Ascending aorta (tissue), 2 donors: Measurements from ENCODE around the gene GSTA4. TPM values are rescaled to one million over a fixed set of nuclear protein-coding genes. Genes with fewer than 3 reads are reported as not detected.

Source experiments
- DNase-seq, 2 donors: peaks; one replicate each; pipeline ENCODE4 v3.0.0-alpha.2; 2019; ENCODE audit warnings: low spot score in 2 of 2
- H3K27ac ChIP-seq, 2 donors: fragments of 200-600 bp; sonication (generic); one replicate each; pipeline ENCODE4 v1.5.1; 2016 to 2017; ENCODE audit warnings: mild to moderate bottlenecking in 1 of 2
- H3K27me3 ChIP-seq: fragments of 200-600 bp; sonication (generic); one replicate; pipeline ENCODE4 v1.5.1; 2017
- H3K36me3 ChIP-seq, 2 donors: fragments of 200-600 bp; sonication (generic); one replicate each; pipeline ENCODE4 v1.5.1; 2016
- H3K4me1 ChIP-seq, 2 donors: fragments of 200-600 bp; sonication (generic); one replicate each; pipeline ENCODE4 v1.5.1; 2016 to 2017; ENCODE audit warnings: mild to moderate bottlenecking in 1 of 2
- H3K4me3 ChIP-seq, 2 donors: fragments of 200-600 bp; sonication (generic); one replicate each; pipeline ENCODE4 v1.5.1; 2016 to 2017; ENCODE audit warnings: mild to moderate bottlenecking in 1 of 2
- H3K9me3 ChIP-seq, 2 donors: fragments of 200-600 bp; sonication (generic); one replicate each; pipeline ENCODE4 v1.5.1; 2016
- intact Hi-C: fragments of 100-400 bp; cut with DNase I; formaldehyde crosslinking; loops from one replicate; pipeline ENCODE4 v1.15.1; 2023
- total RNA-seq: library from RNA; depleted of rRNA; stranded (reverse); fragments of >200 nt; gene quantifications from one replicate; pipeline ENCODE4 v1.1.0, GENCODE V29; 2016
- TF ChIP-seq, protein P1 (sequence below), 3 experiments: fragments of 200-600 bp in 2 of 3; fragments of 450-650 bp in 1 of 3; sonication (generic) in 2 of 3; IDR thresholded peaks; one replicate each; pipeline ENCODE4 v1.5.1; 2016 to 2019; ENCODE audit warnings: antibody characterized with exemption in 3 of 3, mild to moderate bottlenecking in 1 of 3, moderate library complexity in 1 of 3

The GSTA4 gene
- total RNA-seq, 1 donor from 2014 or later = 1.7 TPM

DNA sequence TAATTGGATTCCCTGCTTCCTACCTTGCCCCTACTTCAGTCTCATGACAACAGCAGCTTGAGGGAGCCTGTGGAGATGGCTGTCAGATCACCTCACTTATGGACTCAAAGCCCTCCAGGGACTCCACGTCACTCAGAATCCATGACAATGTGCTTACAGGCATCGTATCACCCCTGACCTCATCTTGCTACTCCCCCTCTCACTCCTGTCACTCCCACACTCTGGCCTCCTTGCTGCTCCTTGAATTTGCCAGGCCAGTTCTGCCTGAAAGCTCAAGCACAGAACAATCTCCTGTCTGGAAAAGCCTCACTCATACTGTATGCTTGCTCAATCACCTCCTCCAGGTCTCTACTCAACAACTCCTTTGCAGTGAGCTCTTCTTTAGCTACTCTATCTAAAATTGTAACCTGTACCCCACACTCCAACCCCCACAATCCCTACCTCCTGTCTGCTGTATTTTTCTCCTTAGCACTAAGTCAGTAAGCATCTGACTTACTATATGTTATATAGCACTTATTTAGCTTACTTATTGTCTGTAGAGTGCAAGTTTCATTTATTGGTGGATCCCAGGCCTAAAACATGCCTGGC, 10.7 kb upstream of the GSTA4 start:
- intact Hi-C loops = no loop called here
- no peak overlapping the region for H3K4me3 ChIP-seq
- H3K4me1 ChIP-seq = no peaks in the 10 kb centered on the region
- H3K27me3 ChIP-seq = no peaks in the 10 kb centered on the region
- DNase-seq = no peak
- no peak overlapping the region for H3K27ac ChIP-seq
- no peaks in the 10 kb centered on the region for H3K9me3 ChIP-seq
- TF ChIP-seq, protein P1, sequence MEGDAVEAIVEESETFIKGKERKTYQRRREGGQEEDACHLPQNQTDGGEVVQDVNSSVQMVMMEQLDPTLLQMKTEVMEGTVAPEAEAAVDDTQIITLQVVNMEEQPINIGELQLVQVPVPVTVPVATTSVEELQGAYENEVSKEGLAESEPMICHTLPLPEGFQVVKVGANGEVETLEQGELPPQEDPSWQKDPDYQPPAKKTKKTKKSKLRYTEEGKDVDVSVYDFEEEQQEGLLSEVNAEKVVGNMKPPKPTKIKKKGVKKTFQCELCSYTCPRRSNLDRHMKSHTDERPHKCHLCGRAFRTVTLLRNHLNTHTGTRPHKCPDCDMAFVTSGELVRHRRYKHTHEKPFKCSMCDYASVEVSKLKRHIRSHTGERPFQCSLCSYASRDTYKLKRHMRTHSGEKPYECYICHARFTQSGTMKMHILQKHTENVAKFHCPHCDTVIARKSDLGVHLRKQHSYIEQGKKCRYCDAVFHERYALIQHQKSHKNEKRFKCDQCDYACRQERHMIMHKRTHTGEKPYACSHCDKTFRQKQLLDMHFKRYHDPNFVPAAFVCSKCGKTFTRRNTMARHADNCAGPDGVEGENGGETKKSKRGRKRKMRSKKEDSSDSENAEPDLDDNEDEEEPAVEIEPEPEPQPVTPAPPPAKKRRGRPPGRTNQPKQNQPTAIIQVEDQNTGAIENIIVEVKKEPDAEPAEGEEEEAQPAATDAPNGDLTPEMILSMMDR (IDR thresholded peaks at IDR 0.05) = no peak
- peaks cover 35 to 76% of the 10 kb centered on the region in 2 donors for H3K36me3 ChIP-seq

DNA sequence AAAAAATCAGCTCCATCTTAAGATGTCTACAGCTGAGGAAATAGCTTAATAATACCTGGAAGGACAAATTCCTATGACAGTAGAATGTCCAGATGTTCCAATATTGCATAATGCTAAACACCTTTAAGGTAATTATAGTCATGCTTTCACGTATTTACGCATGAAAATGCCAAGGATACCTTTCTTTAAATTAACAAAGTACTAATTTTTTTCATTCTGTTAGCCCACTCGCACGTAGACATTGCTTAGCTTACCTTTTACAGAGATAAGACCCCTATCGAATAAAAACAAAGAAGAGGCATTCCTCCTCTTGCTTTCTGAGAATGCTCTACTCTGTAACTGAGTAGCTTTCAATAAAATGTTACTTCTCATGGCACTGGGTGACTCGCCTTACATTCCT, 4.4 kb upstream of the GSTA4 start:
- intact Hi-C loops = loop anchor here (10.0 kb wide), 5 partner anchors 425 to 655 kb away; partner anchors contain the start of gene TRAM2
- peaks cover 0 to 6% of the 10 kb centered on the region in 2 donors for H3K4me1 ChIP-seq
- DNase-seq = no peak
- TF ChIP-seq, protein P1 (IDR thresholded peaks at IDR 0.05) = no peak
- no peak overlapping the region for H3K27ac ChIP-seq
- peaks cover 7 to 23% of the 10 kb centered on the region in 2 donors for H3K36me3 ChIP-seq
- H3K4me3 ChIP-seq = no peak overlapping the region
- H3K9me3 ChIP-seq = no peaks in the 10 kb centered on the region
- no peaks in the 10 kb centered on the region for H3K27me3 ChIP-seq

DNA sequence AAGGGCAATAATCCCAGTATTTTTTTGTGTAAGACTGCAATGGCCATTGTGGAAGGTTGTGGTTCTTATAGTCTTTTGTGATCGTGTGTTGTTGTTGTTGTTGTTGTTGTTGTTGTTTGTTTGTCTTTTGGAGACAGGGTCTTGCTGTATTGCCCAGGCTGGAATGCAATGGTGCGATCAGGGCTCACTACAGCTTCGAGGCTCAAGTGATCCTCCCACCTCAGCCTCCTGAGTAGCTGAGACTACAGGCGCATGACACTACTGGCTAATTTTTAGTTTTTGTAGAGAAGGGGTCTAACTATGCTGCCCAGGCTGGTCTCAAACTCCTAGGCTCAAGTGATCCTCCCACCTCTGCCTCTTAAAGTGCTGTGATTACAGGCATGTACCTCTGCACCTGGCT, 3.5 kb upstream of the GSTA4 start:
- TF ChIP-seq, protein P1 (IDR thresholded peaks at IDR 0.05) = no peak
- peaks cover 0 to 6% of the 10 kb centered on the region in 2 donors for H3K4me1 ChIP-seq
- H3K4me3 ChIP-seq = no peak overlapping the region
- no peaks in the 10 kb centered on the region for H3K27me3 ChIP-seq
- no peak for DNase-seq
- H3K9me3 ChIP-seq = no peaks in the 10 kb centered on the region
- peaks cover 6 to 14% of the 10 kb centered on the region in 2 donors for H3K36me3 ChIP-seq
- intact Hi-C loops = loop anchor here (10.0 kb wide), 5 partner anchors 424 to 656 kb away; partner anchors contain the start of gene TRAM2
- H3K27ac ChIP-seq = no peak overlapping the region

DNA sequence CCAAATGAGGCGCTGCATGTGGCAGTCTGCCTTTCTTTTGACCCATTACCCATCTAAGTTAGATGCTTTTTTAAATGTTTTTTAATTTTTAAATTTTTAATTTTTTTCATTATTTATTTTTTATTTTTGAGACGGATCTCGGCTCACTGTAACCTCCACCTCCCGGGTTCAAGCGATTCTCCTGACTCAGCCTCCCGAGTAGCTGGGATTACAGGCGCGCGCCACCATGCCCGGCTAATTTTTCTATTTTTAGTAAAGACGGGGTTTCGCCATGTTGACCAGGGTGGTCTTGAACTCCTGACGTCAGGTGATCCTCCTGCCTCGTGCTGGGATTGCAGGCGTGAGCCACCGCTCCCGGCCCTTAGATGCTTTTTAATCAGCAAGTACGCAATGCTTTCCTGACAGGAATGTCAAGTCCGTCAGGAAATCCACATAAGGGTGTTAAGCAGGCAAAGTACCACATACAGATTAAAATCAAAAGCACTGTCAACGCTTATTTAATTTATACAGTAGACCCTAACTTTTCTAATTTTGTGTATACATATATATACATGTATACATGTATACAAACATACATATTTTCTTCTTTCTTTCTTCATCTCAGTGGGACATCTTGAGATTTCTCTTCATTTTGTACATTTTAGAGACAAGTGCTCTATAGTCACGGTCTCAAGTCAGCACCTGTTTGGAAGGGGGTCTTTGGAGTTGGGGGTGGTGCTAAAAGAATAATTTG, 995 bp upstream of the GSTA4 start:
- TF ChIP-seq, protein P1 (IDR thresholded peaks at IDR 0.05) = no peak
- no peaks in the 10 kb centered on the region for H3K27me3 ChIP-seq
- H3K4me1 ChIP-seq = peaks cover 0 to 24% of the 10 kb centered on the region in 2 donors
- intact Hi-C loops = loop anchor here (1.0 to 10.0 kb wide), 8 partner anchors 46 to 659 kb away; partner anchors contain the start of genes ELOVL5 and TRAM2
- H3K4me3 ChIP-seq = peak overlapping the region; percentile 26 to 95
- DNase-seq = peak in 1 of 2 donors; percentile 86
- H3K27ac ChIP-seq = peak overlapping the region; percentile 94 to 96
- no peaks in the 10 kb centered on the region for H3K36me3 ChIP-seq
- H3K9me3 ChIP-seq = no peaks in the 10 kb centered on the region

DNA sequence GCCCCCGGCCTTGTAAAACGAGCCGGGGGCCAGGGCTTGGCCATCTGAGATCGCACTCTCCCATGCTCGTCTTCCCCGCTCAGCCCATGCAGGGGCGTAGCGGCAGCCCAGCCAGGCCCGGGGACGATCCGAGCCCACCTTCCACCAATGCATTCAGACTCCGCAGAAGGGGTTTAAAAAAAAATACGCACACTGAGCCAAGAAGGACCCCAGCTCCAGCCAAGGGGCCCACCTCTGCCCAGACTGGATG, 320 bp downstream of the GSTA4 start:
- H3K9me3 ChIP-seq = no peaks in the 10 kb centered on the region
- H3K36me3 ChIP-seq = no peaks in the 10 kb centered on the region
- H3K27ac ChIP-seq = peak overlapping the region; percentile 94 to 96
- H3K27me3 ChIP-seq = no peaks in the 10 kb centered on the region
- peak in 1 of 2 donors; percentile 70 for DNase-seq
- peaks cover 0 to 24% of the 10 kb centered on the region in 2 donors for H3K4me1 ChIP-seq
- TF ChIP-seq, protein P1 (IDR thresholded peaks at IDR 0.05) = no peak
- peak overlapping the region; percentile 67 to 95 for H3K4me3 ChIP-seq
- intact Hi-C loops = loop anchor here (1.0 to 10.0 kb wide), 11 partner anchors 48 to 660 kb away; partner anchors contain the start of genes EFHC1, ELOVL5, TMEM14A and TRAM2
